Kasumi-1 (cell line): Measurements from ENCODE around the gene VSIG10L2.
"Not testable (repeated sequence)": the region's sequence is repeated elsewhere in the genome, so short reads cannot be mapped to it uniquely, and the experiment has no call there.

ENCODE experiments used
- DNase-seq, 2 experiments: peaks; one replicate each; lab custom pipeline; 2025; lab: John Stamatoyannopoulos, UW

VSIG10L2 gene

DNA sequence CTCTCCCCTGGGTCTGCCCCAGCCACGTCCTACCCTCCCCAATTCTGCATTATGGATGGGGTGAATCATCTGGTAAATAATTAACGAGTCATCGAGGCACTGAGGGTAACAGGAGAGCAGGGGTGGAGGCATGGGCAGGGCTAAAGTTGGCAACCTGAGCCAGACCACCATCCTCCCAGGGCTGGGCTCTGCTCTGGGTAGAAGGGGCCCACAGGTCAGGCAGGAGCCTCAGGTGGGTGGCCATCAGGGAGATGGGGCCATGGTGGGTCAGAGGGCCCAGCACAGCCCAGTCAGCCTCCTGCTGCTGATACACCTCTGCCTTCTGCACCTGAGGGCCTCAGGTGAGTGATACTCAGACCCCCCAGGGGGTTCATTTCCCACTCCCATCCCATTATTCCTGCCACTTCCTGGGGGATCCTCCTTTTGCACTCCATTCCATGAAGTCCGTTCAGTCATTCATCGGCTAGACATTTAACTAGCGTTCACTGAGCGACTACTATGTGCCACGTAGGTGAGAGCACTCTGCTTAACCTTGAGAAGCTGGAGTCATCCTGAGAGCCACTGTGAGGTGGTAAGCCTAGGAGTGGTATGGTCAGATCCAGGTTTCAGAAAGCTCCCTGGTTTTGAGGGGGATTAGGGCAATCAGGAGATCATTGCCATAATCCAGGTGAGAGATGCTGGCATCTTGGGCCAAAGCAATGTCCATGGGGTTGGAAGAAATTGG lies at the start of gene VSIG10L2:
Gene VSIG10L2 (plus strand): TSS at position 248 of the 724 bp plus-strand sequence. CDS start 12 bp downstream, at position 260.
- DNase-seq, result no peak

GRCh38 chr11:125901872-125902271 lies 44.0 kb upstream of the VSIG10L2 start:
- DNase-seq, result no peak

DNA sequence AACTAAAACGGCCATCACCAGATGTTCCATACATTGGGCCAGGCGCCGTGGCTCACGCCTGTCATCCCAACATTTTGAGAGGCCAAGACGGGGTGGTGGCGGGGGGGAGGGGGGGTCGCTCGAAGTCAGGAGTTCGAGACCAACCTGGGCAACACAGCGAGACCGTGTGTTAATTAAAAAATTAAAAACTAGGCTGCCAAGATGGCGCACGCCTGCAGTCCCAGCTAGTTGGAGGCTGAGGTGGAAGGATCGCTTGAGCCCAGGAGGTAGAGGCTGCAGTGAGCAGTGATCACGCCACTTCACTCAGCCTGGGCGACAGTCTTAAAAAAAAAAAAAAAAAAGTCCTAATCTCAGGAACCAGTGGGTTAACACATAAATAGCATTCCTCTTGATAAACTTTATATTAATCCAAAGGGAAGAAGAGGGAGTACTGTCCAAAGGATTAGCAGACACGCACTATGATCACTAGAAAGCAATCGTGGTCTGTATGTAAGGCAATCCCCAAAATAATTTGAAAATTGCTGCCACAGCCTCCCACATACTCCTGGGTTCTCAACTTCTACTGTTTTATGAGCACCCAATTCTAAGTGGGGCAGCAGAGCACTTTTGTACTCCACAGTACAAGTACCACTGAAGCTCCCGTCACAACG lies 43.4 kb upstream of the VSIG10L2 start:
- DNase-seq, result no peak

DNA sequence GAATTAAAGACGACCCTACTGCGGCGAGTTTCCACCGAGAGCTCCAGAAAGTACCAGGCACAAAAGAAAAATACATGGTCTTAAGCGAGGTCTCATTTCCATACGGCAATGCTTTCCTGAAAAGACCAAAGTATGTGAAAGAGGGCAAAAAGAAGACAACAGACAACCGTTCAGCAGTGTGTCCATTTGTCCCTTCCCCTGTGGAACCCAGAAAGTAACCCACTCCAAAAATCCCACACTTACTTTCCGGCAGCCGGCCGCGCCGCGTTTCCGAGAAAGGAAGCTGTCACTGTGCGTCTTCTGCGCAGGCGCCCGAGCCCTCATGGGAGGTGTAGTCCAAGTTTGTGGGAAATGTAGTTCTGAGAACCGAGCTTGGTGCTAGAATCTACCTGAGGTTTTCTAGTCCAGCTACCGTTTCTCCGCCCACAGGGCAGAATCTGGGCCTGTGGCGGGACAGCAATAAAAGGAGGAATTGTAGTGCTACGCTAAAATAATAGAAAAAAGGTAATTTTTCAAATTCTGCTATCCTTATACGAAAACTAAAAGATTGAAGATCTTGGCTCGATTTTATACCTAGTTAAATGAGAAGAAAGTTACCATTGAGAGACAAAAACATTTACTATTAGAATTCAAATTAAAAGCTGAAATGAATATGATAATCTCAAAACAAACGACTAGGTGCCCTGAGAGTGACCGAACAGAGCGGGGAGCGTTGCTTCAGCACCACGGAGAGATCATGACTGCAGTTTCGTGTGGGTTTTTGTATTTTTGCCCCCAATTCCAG lies 42.7 kb upstream of the VSIG10L2 start, which contains the start of gene PUS3:
Gene PUS3 (minus strand): TSS at position 280 of the 784 bp plus-strand sequence. CDS start 6,922 bp downstream, outside the sequence.
- DNase-seq, result peak; percentile 86 to 91

GRCh38 chr11:125903711-125904659 lies 41.9 kb upstream of the VSIG10L2 start, which contains the start of gene DDX25:
TSS of gene DDX25 (plus strand) at chr11:125904508. CDS start at chr11:125904518, 10 bp downstream.
- DNase-seq, result no peak

DNA sequence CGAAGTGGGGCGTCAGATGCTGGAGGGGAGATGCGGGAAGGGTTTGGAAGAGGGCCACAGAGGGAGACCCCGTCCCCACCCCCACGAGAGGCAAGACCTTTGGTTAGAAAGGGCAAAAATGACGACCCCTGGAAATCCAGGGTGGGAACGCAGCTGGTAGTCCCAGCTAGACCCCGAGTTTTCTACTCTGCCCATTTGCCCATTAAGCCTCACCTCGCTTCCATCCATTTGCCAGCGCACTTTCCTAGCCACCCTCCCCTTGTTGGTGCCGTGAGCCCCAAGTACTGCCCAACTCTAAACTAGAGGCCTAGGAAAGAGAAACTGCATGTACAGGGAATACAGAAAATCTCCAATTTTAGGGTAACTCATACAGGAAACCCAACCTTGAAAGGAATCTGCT lies 41.2 kb upstream of the VSIG10L2 start:
- no peak for DNase-seq

- DNase-seq, result no peak
Observed at GRCh38 chr11:125910226-125910849, 35.5 kb upstream of the VSIG10L2 start.

GRCh38 chr11:125914601-125915000 lies 31.2 kb upstream of the VSIG10L2 start:
- not testable (repeated sequence) for DNase-seq

- no peak for DNase-seq
Observed at GRCh38 chr11:125916683-125917347, 29.0 kb upstream of the VSIG10L2 start.

- DNase-seq, result no peak
Observed at GRCh38 chr11:125918140-125918840, 27.6 kb upstream of the VSIG10L2 start.

- no peak for DNase-seq
Observed at GRCh38 chr11:125921042-125921441, 24.8 kb upstream of the VSIG10L2 start.

- DNase-seq, result no peak
Observed at GRCh38 chr11:125922156-125922555, 23.7 kb upstream of the VSIG10L2 start.

GRCh38 chr11:125923012-125923579 lies 22.7 kb upstream of the VSIG10L2 start:
- peak; percentile 84 to 86 for DNase-seq

DNA sequence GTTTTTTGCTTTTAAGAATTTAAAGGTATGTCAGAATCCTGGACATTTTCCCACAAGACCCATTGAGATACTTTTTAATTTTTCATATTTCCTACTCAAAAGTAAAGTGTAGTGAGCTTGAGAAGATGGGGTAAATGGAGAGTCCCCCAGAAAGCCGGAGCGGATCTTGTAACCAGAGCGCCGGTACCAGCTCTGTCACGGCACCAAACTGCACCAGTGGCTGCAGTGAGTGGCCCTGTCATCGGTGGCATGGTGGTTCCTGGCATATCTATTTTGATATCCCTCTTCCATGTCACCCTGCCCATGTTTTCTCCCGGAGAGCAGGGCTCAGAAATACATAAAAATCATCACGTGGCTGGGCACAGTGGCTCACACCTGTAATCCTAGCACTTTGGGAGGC lies 22.2 kb upstream of the VSIG10L2 start:
- no peak for DNase-seq

- DNase-seq, result no peak
Observed at GRCh38 chr11:125924384-125925007, 21.3 kb upstream of the VSIG10L2 start.

DNA sequence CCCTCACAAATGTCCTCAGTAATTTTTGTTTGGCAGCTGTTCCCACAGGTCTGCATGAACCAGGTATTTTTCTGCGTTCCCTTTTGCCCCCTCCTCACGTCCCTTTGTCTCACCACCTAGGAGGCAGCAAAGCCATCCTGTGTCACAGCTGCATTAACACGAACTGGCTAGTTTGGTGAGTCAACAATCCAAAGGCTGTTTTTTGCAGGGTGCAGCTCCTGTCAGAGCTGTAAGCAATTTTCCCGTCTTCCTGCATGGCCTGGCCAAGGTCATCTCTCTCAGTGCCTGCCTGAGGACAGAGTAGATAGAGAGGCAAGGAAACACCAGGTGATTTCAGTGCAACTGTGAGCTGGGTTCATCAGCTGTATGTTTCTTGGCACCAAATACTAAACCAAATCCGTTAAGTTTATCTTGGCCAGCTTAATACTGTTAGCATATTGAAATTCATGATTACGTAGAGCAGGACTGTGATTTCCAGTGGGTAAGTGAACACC lies 20.6 kb upstream of the VSIG10L2 start:
- no peak for DNase-seq

- DNase-seq, result no peak
Observed at GRCh38 chr11:125925804-125926203, 20.0 kb upstream of the VSIG10L2 start.

- no peak for DNase-seq
Observed at GRCh38 chr11:125926682-125927081, 19.2 kb upstream of the VSIG10L2 start.
